GM06990 (cell line): ENCODE results near the gene OR5AP2.
"Not testable (repeated sequence)": the region's sequence is repeated elsewhere in the genome, so short reads cannot be mapped to it uniquely, and the experiment has no call there.

Experiments used
- DNase-seq: peaks from one replicate; pipeline ENCODE4 v3.0.0-alpha.2; 2011; ENCODE audit not compliant: insufficient read length; ENCODE audit errors: extremely low read depth
- H3K27me3 ChIP-seq: replicated peaks from 2 replicates; pipeline ENCODE4 v1.6.0; 2011; ENCODE audit warnings: low read length; ENCODE audit not compliant: control insufficient read depth, insufficient read depth
- H3K36me3 ChIP-seq: 2 replicates; pipeline ENCODE4 v1.5.1; 2011; ENCODE audit warnings: low read length; ENCODE audit not compliant: control insufficient read depth, insufficient read depth
- H3K4me3 ChIP-seq: replicated peaks from 2 replicates; pipeline ENCODE4 v1.5.1; 2011; ENCODE audit warnings: low read depth, mild to moderate bottlenecking, control low read depth, low read length
- CTCF ChIP-seq: IDR thresholded peaks from 2 replicates; pipeline ENCODE4 v1.5.1; 2011; ENCODE audit warnings: low read length, control low read depth, mild to moderate bottlenecking, inconsistent platforms; ENCODE audit not compliant: insufficient read depth, poor library complexity, severe bottlenecking

OR5AP2 gene

GRCh38 chr11:56637500-56637899 lies 4.7 kb downstream of the OR5AP2 start:
- Histone ChIP-seq H3K27me3 (no peaks in the 10 kb centered on the region), H3K36me3 (no peaks in the 10 kb centered on the region), H3K4me3 (no peak overlapping the region)
- TF ChIP-seq CTCF: no peak
- DNase-seq: no peak

GRCh38 chr11:56636861-56637260 lies 5.4 kb downstream of the OR5AP2 start:
- no peak for DNase-seq
- no peak for TF ChIP-seq CTCF
- Histone ChIP-seq H3K4me3 (no peak overlapping the region), H3K36me3 (no peaks in the 10 kb centered on the region), H3K27me3 (no peaks in the 10 kb centered on the region)

- no peaks in the 10 kb centered on the region for H3K36me3 ChIP-seq
- no peak overlapping the region for H3K4me3 ChIP-seq
- no peak for DNase-seq
- H3K27me3 ChIP-seq: no peaks in the 10 kb centered on the region
- no peak for TF ChIP-seq CTCF
Measured at GRCh38 chr11:56632329-56632728, 9.9 kb downstream of the OR5AP2 start.

- no peaks in the 10 kb centered on the region for H3K36me3 ChIP-seq
- no peaks in the 10 kb centered on the region for H3K27me3 ChIP-seq
- TF ChIP-seq CTCF: no peak
- no peak overlapping the region for H3K4me3 ChIP-seq
- no peak for DNase-seq
Measured at GRCh38 chr11:56625946-56626345, 16.3 kb downstream of the OR5AP2 start.

- Histone ChIP-seq H3K27me3 (no peaks in the 10 kb centered on the region), H3K4me3 (no peak overlapping the region), H3K36me3 (no peaks in the 10 kb centered on the region)
- peak; percentile 41 for TF ChIP-seq CTCF
- DNase-seq: no peak
Measured at GRCh38 chr11:56624661-56625110, 17.6 kb downstream of the OR5AP2 start.

- Histone ChIP-seq H3K4me3 (no peak overlapping the region), H3K36me3 (no peaks in the 10 kb centered on the region), H3K27me3 (no peaks in the 10 kb centered on the region)
- no peak for DNase-seq
- no peak for TF ChIP-seq CTCF
Measured at GRCh38 chr11:56611174-56611573, 31.1 kb downstream of the OR5AP2 start.

GRCh38 chr11:56592088-56592717 lies 50.0 kb downstream of the OR5AP2 start:
- not testable (repeated sequence) for H3K36me3 ChIP-seq, H3K4me3 ChIP-seq, H3K27me3 ChIP-seq, DNase-seq
